Mucosa of stomach (tissue), 1 donor: ENCODE results near the gene PRCC.
"Not testable (repeated sequence)": the region's sequence is repeated elsewhere in the genome, so short reads cannot be mapped to it uniquely, and the experiment has no call there.

Experiments
- H3K27me3 ChIP-seq: one replicate; pipeline ENCODE4 v1.7.0; 2013; ENCODE audit warnings: mild to moderate bottlenecking, low read length; ENCODE audit not compliant: control insufficient read depth, insufficient read depth
- H3K36me3 ChIP-seq: one replicate; pipeline ENCODE4 v1.7.0; 2013; ENCODE audit warnings: low read length; ENCODE audit not compliant: control insufficient read depth, insufficient read depth
- H3K4me1 ChIP-seq: one replicate; pipeline ENCODE4 v1.7.0; 2013; ENCODE audit warnings: mild to moderate bottlenecking, low read length; ENCODE audit not compliant: control insufficient read depth, insufficient read depth
- H3K4me3 ChIP-seq: one replicate; pipeline ENCODE4 v1.7.0; 2013; ENCODE audit warnings: low read length
- H3K9ac ChIP-seq: one replicate; pipeline ENCODE4 v1.7.0; 2013; ENCODE audit warnings: mild to moderate bottlenecking, low read length, moderate library complexity
- H3K9me3 ChIP-seq: one replicate; pipeline ENCODE4 v1.7.0; 2013; ENCODE audit warnings: mild to moderate bottlenecking, low read length, moderate library complexity; ENCODE audit not compliant: control insufficient read depth
- donor health status: Pancreatic carcinoma.

Gene PRCC

DNA sequence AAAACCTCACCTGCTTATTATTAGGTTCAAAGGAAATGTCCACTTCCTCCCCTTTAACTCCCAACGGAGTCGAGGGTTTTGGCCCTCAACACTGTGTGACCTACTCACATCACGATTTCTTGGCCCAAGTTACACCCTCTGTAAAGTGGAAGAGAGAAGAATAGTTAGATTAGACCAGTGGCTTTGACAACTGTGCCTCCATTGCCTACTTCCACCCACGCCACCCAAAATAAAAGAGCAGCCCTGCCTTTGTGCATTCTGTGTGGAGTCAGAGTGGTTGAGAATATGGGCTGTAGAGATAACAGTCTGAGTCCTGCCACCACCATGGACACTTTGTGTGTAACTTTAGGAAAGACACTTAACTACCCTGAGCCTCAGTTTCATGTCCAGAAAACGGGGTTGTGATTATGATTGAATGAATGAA is 11.8 kb upstream of the PRCC start:
- H3K36me3 ChIP-seq = no peaks in the 10 kb centered on the region
- no peaks in the 10 kb centered on the region for H3K27me3 ChIP-seq
- no peak overlapping the region for H3K9ac ChIP-seq
- no peak overlapping the region for H3K4me3 ChIP-seq
- H3K4me1 ChIP-seq = no peaks in the 10 kb centered on the region
- H3K9me3 ChIP-seq = no peaks in the 10 kb centered on the region

- no peaks in the 10 kb centered on the region for H3K36me3 ChIP-seq
- no peak overlapping the region for H3K9ac ChIP-seq
- no peaks in the 10 kb centered on the region for H3K27me3 ChIP-seq
- H3K4me3 ChIP-seq = no peak overlapping the region
- no peaks in the 10 kb centered on the region for H3K9me3 ChIP-seq
- no peaks in the 10 kb centered on the region for H3K4me1 ChIP-seq
Observed at GRCh38 chr1:156756355-156756754, 11.0 kb upstream of the PRCC start.

DNA sequence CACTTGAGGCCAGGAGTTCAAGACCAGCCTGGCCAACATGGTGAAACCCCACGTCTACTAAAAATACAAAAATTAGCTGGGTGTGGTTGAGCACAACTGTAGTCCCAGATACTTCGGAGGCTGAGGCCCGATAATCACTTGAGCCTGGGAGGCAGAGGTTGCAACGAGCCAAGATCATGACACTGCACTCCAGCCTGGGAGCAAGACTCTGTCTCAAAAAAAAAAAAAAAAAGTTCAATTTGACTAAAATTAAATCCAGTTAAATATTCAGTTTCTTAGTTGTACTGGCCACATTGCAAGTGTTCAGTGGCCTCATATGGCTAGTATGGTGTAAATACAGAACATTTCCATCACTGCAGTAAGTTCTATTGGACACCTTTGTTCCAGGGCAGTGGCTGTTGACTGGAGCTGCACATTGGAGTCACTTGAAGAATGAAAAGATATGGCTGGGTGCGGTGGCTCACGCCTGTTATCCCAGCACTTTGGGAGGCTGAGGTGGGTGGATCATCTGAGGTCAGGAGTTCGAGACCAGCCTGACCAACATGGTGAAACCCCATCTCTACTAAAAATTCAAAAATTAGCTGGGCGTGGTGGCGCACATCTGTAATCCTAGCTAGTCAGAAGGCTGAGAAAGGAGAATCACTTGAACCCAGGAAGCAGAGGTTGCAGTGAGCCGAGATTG is 9.6 kb upstream of the PRCC start:
- not testable (repeated sequence) for H3K27me3 ChIP-seq, H3K36me3 ChIP-seq, H3K9me3 ChIP-seq, H3K4me1 ChIP-seq, H3K9ac ChIP-seq, H3K4me3 ChIP-seq

DNA sequence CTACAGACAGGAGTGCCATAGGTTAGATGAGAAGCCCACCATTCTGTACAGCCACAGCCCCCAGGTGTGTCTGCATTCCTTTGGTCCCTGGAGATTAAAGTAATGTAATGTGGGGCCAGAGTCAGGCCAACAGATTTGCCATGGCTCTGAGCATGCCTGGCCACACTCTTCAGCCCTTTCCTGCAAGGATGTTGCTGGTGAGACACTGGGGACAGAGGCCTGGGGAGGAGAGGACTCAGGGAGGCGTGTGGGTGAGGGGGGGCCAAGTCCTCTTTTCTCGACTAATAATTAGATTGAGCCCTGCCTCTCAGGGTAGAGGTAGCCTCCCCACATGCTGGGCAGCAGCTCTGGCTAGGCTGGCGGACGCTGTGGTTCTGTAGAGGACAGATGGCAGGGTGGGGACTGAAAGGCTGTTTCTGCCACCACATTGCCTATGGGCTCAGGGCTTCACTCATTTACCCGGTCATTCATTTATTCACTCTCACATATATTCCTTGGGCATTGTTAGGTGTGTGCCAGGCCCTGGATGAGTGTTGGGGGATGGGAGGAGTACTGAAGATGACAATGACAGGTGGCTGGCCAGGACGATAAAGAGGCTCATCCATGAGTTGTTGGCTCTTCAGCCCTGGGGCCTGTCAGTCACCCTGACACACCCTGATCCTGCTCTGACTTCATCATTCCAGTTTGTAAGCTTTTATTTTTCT is 7.1 kb upstream of the PRCC start:
- Histone ChIP-seq H3K4me1 (no peaks in the 10 kb centered on the region), H3K9me3 (no peaks in the 10 kb centered on the region), H3K27me3 (no peaks in the 10 kb centered on the region), H3K4me3 (no peak overlapping the region), H3K9ac (no peak overlapping the region), H3K36me3 (no peaks in the 10 kb centered on the region)

DNA sequence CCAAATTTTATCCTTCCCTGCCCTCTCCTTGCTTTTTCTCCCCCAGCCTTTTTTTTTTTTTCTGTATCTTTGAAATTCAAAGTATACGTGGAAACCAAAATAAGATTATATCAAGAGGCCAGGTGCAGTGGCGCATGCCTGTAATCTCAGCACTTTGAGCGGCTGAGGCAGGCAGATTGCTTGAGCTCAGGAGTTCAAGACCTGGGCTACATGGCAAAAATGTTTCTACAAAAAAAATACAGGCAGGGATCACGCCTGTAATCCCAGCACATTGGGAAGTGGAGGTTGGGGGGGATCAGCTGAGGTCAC is 6.6 kb upstream of the PRCC start:
- H3K4me1 ChIP-seq = no peaks in the 10 kb centered on the region

DNA sequence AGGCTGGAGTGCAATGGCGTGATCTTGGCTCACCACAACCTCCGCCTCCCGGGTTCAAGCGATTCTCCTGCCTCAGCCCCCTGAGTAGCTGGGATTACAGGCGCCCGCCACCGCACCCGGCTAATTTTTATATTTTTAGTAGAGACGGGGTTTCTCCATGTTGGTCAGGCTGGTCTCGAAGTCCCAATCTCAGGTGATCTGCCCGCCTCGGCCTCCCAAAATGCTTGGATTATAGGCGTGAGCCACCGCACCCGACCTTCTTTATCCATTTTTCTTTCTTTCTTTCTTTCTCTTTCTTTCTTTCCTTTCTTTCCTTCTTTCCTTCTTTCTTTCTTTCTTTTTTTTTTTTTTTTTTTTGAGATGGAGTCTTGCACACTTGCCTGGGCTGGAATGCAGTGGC is 2.2 kb upstream of the PRCC start:
- not testable (repeated sequence) for H3K27me3 ChIP-seq, H3K9me3 ChIP-seq, H3K4me3 ChIP-seq, H3K9ac ChIP-seq, H3K36me3 ChIP-seq
- H3K4me1 ChIP-seq = peaks cover 13% of the 10 kb centered on the region

More for the DNA sequence above, 6.6 kb upstream of the PRCC start:
- no peak overlapping the region for H3K9ac ChIP-seq
- H3K9me3 ChIP-seq = no peaks in the 10 kb centered on the region
- no peaks in the 10 kb centered on the region for H3K36me3 ChIP-seq
- H3K27me3 ChIP-seq = no peaks in the 10 kb centered on the region
- H3K4me3 ChIP-seq = no peak overlapping the region

DNA sequence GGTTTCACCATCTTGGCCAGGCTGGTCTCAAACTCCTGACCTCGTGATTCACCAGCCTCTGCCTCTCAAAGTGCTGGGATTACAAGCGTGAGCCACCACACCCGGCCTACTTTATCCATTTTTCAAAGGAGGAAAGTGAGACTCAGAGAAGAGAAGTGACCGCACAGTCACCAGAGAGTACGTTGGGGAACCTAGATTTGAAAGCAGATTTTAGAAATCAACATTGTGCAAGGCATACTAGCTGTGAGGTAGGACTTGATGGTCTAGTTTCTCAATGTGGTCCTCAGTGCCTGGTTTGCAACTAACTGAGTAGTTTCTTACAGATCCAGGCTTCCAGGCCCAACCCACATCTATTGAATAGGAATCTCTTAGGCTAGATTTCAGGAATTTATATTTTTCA is 1.7 kb upstream of the PRCC start:
- Histone ChIP-seq H3K9ac (no peak overlapping the region), H3K9me3 (no peaks in the 10 kb centered on the region), H3K4me1 (peaks cover 13% of the 10 kb centered on the region), H3K27me3 (no peaks in the 10 kb centered on the region), H3K36me3 (no peaks in the 10 kb centered on the region), H3K4me3 (peak overlapping the region; percentile 70)

- H3K4me1 ChIP-seq = peaks cover 13% of the 10 kb centered on the region
- H3K36me3 ChIP-seq = no peaks in the 10 kb centered on the region
- no peaks in the 10 kb centered on the region for H3K9me3 ChIP-seq
- peak overlapping the region; percentile 70 for H3K4me3 ChIP-seq
- H3K9ac ChIP-seq = peak overlapping the region; percentile 74
- no peaks in the 10 kb centered on the region for H3K27me3 ChIP-seq
Observed at GRCh38 chr1:156766298-156767100, 836 bp upstream of the PRCC start.

DNA sequence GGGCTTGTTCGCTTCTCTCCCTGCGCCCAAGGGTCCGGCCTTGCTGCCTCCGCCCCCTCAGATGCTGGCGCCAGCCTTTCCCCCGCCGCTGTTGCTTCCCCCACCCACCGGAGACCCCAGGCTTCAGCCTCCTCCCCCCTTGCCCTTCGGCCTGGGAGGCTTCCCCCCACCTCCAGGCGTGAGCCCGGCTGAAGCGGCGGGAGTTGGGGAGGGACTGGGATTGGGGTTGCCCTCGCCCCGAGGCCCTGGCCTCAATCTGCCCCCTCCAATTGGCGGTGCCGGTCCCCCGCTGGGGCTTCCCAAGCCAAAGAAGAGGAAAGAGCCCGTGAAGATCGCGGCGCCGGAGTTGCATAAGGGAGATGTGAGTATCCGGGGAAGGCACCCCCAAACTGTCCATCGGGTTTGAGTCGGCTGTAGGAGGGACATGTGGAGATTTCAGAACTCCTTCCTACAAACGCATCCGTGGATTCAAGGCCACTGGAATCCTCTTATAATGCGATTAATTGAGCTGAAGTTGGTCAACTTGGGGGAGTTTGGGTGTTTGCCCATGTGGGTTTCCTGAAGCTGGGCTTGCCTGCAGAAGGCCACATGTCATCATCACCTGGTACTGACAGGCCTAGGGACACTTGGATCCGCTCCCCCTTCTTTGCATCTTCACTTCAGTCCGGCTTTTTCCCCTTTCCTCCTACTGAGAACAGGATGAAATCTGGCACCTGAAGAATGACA is 707 bp downstream of the PRCC start:
- H3K4me3 ChIP-seq = peak overlapping the region; percentile 96
- no peaks in the 10 kb centered on the region for H3K9me3 ChIP-seq
- H3K4me1 ChIP-seq = peaks cover 20% of the 10 kb centered on the region

DNA sequence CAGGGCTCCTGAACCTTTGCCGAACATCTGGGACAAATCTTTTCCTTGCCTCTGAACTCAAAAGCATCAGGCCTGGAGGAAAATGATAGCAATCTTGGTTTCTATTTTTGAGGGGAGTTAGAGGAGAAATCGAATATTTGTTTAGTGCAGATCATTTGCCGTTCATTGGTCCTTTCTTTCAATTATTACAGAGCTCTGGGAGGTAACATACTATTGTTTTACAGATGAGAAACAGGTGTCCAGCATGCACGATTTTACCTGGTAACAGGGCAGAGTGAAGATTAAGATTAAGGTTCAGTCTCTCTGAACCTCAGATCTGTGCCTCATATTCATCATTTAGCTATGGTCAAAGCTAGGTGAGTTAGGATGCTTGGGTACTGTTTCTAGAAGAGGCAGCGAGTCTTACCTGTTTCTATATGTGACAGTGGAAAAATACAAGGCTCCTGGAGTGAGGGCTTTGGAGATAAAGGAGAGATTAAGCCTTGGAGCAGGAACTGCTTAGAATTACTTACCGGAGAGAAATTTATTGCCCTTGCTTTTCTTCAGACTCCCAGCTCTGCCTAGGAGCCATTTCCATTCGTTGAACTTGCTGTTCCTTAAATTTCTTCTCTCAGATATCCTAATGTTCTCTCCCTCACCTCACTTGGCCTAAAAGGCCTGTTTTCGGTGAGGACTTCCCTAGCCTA is 1.4 kb downstream of the PRCC start:
- no peaks in the 10 kb centered on the region for H3K36me3 ChIP-seq
- H3K27me3 ChIP-seq = no peaks in the 10 kb centered on the region
- H3K4me3 ChIP-seq = peak overlapping the region; percentile 96
- no peaks in the 10 kb centered on the region for H3K9me3 ChIP-seq
- peak overlapping the region; percentile 98 for H3K9ac ChIP-seq
- H3K4me1 ChIP-seq = peaks cover 20% of the 10 kb centered on the region

More for the DNA sequence above, 707 bp downstream of the PRCC start:
- peak overlapping the region; percentile 98 for H3K9ac ChIP-seq
- no peaks in the 10 kb centered on the region for H3K27me3 ChIP-seq
- no peaks in the 10 kb centered on the region for H3K36me3 ChIP-seq

- no peak overlapping the region for H3K4me3 ChIP-seq
- no peak overlapping the region for H3K9ac ChIP-seq
- H3K27me3 ChIP-seq = no peaks in the 10 kb centered on the region
- no peaks in the 10 kb centered on the region for H3K9me3 ChIP-seq
- no peaks in the 10 kb centered on the region for H3K36me3 ChIP-seq
- peaks cover 13% of the 10 kb centered on the region for H3K4me1 ChIP-seq
Observed at GRCh38 chr1:156772222-156772621, 4.9 kb downstream of the PRCC start.
